ENCODE measurements around the gene BCDIN3D.
"Not testable (repeated sequence)": the region's sequence is repeated elsewhere in the genome, so short reads cannot be mapped to it uniquely, and the experiment has no call there.

The BCDIN3D gene

GRCh38 chr12:49875115-49875720 is 32.3 kb upstream of the BCDIN3D start:
- Histone ChIP-seq H3K4me1 (ENCODE audit: control extremely low read depth in 1 of 4, control insufficient read depth in 4 of 4, insufficient read depth in 4 of 4, low read length in 3 of 4) (peaks cover 0 to 4% (median 2%) of the 10 kb centered on the region in 4 experiments), H3K27me3 (replicated peaks in 2 of 5; ENCODE audit: control insufficient read depth in 4 of 5, insufficient read depth in 5 of 5, low read length in 4 of 5) (peaks cover 0 to 2% (median 0%) of the 10 kb centered on the region in 5 experiments), H3K9me3 (ENCODE audit: control extremely low read depth in 1 of 5, control insufficient read depth in 4 of 5, insufficient read depth in 2 of 5, low read depth in 1 of 5, low read length in 4 of 5) (no peaks in the 10 kb centered on the region), H3K36me3 (ENCODE audit: control insufficient read depth in 4 of 4, insufficient read depth in 4 of 4, low read length in 3 of 4) (no peaks in the 10 kb centered on the region), H3K4me3 (ENCODE audit: control insufficient read depth in 1 of 7, extremely low read depth in 1 of 7, insufficient read depth in 4 of 7, low read depth in 2 of 7, low read length in 6 of 7) (no peak overlapping the region), H3K27ac (ENCODE audit: insufficient read depth in 1 of 2, low read depth in 1 of 2, low read length in 2 of 2, poor library complexity in 1 of 2, severe bottlenecking in 2 of 2) (no peak overlapping the region)
- ChIA-PET CTCF (no interaction called here), POLR2A (no interaction called here)
- 96% methylated on average over 4 of the region's 9 CpGs for WGBS (ENCODE audit: insufficient coverage)
- DNase-seq = no peak

GRCh38 chr12:49874142-49874897 is 31.4 kb upstream of the BCDIN3D start:
- ChIA-PET POLR2A (no interaction called here), CTCF (interaction anchor here (1.3 to 1.8 kb wide), 2 partner anchors 12 to 165 kb away, joined by 4 read pairs; no protein-coding TSS in a partner anchor)
- Histone ChIP-seq H3K4me1 (ENCODE audit: control extremely low read depth in 1 of 4, control insufficient read depth in 4 of 4, insufficient read depth in 4 of 4, low read length in 3 of 4) (peaks cover 0 to 13% (median 10%) of the 10 kb centered on the region in 4 experiments), H3K36me3 (ENCODE audit: control insufficient read depth in 4 of 4, insufficient read depth in 4 of 4, low read length in 3 of 4) (no peaks in the 10 kb centered on the region), H3K27me3 (replicated peaks in 2 of 5; ENCODE audit: control insufficient read depth in 4 of 5, insufficient read depth in 5 of 5, low read length in 4 of 5) (peaks cover 0 to 2% (median 0%) of the 10 kb centered on the region in 5 experiments), H3K4me3 (ENCODE audit: control insufficient read depth in 1 of 7, extremely low read depth in 1 of 7, insufficient read depth in 4 of 7, low read depth in 2 of 7, low read length in 6 of 7) (no peak overlapping the region), H3K9me3 (ENCODE audit: control extremely low read depth in 1 of 5, control insufficient read depth in 4 of 5, insufficient read depth in 2 of 5, low read depth in 1 of 5, low read length in 4 of 5) (no peaks in the 10 kb centered on the region), H3K27ac (ENCODE audit: insufficient read depth in 1 of 2, low read depth in 1 of 2, low read length in 2 of 2, poor library complexity in 1 of 2, severe bottlenecking in 2 of 2) (no peak overlapping the region)
- WGBS (ENCODE audit: insufficient coverage) = 88% methylated on average over 8 of the region's 12 CpGs
- no peak for DNase-seq

DNA sequence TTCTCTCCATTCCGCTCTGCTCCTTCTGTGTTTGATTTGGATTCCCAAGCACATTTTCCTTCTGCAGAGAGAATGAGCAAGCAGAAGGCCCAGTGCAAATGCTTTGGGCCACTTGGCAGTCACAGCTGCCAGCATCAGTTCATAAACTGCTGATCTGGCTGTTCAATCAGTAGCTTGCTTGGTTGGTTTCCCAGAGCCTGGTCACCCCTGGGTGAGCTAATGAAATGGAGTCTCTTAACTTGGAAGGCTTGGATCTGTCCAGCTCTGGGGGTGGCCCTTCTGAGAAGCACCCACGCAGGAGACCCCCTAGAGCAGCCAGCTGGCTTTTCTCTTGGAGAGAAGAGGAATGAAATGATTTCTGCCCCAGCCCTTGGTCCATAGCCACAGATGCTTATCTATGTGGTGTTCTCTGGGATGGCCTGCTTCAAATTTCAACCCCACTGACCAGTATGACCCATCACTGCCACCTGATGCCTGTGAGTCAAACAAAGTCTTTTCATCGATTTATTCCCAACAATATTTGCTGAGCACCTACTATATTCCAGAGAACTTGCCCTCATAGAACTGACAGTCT is 30.5 kb upstream of the BCDIN3D start:
- POLR2A ChIA-PET = no interaction called here
- DNase-seq = no peak
- Histone ChIP-seq H3K9me3 (ENCODE audit: control extremely low read depth in 1 of 5, control insufficient read depth in 4 of 5, insufficient read depth in 2 of 5, low read depth in 1 of 5, low read length in 4 of 5) (no peaks in the 10 kb centered on the region), H3K36me3 (ENCODE audit: control insufficient read depth in 4 of 4, insufficient read depth in 4 of 4, low read length in 3 of 4) (no peaks in the 10 kb centered on the region), H3K4me3 (ENCODE audit: control insufficient read depth in 1 of 7, extremely low read depth in 1 of 7, insufficient read depth in 4 of 7, low read depth in 2 of 7, low read length in 6 of 7) (no peak overlapping the region), H3K27ac (ENCODE audit: insufficient read depth in 1 of 2, low read depth in 1 of 2, low read length in 2 of 2, poor library complexity in 1 of 2, severe bottlenecking in 2 of 2) (no peak overlapping the region), H3K27me3 (replicated peaks in 2 of 5; ENCODE audit: control insufficient read depth in 4 of 5, insufficient read depth in 5 of 5, low read length in 4 of 5) (peaks cover 0 to 2% (median 0%) of the 10 kb centered on the region in 5 experiments), H3K4me1 (ENCODE audit: control extremely low read depth in 1 of 4, control insufficient read depth in 4 of 4, insufficient read depth in 4 of 4, low read length in 3 of 4) (peaks cover 0 to 21% (median 18%) of the 10 kb centered on the region in 4 experiments)
- CTCF ChIA-PET = interaction anchor here (0.8 to 1.8 kb wide), 3 partner anchors 13 to 166 kb away, joined by 3 to 4 read pairs (median 4); no protein-coding TSS in a partner anchor
- WGBS (ENCODE audit: insufficient coverage) = 100% methylated on average over 1 of the region's 3 CpGs

- Histone ChIP-seq H3K27me3 (replicated peaks in 2 of 5; ENCODE audit: control insufficient read depth in 4 of 5, insufficient read depth in 5 of 5, low read length in 4 of 5) (peaks cover 0 to 5% (median 0%) of the 10 kb centered on the region in 5 experiments), H3K36me3 (ENCODE audit: control insufficient read depth in 4 of 4, insufficient read depth in 4 of 4, low read length in 3 of 4) (no peaks in the 10 kb centered on the region), H3K9me3 (ENCODE audit: control extremely low read depth in 1 of 5, control insufficient read depth in 4 of 5, insufficient read depth in 2 of 5, low read depth in 1 of 5, low read length in 4 of 5) (no peaks in the 10 kb centered on the region), H3K27ac (ENCODE audit: insufficient read depth in 1 of 2, low read depth in 1 of 2, low read length in 2 of 2, poor library complexity in 1 of 2, severe bottlenecking in 2 of 2) (no peak overlapping the region), H3K4me1 (ENCODE audit: control extremely low read depth in 1 of 4, control insufficient read depth in 4 of 4, insufficient read depth in 4 of 4, low read length in 3 of 4) (peaks cover 0 to 26% (median 19%) of the 10 kb centered on the region in 4 experiments), H3K4me3 (ENCODE audit: control insufficient read depth in 1 of 7, extremely low read depth in 1 of 7, insufficient read depth in 4 of 7, low read depth in 2 of 7, low read length in 6 of 7) (no peak overlapping the region)
- no peak for DNase-seq
- 100% methylated on average over 6 of the region's 6 CpGs for WGBS (ENCODE audit: insufficient coverage)
- ChIA-PET POLR2A (no interaction called here), CTCF (interaction anchor here (0.8 to 1.8 kb wide), 3 partner anchors 13 to 167 kb away, joined by 3 to 4 read pairs (median 4); no protein-coding TSS in a partner anchor)
These were observed 29.9 kb upstream of the BCDIN3D start for GRCh38 chr12:49872781-49873181.

DNA sequence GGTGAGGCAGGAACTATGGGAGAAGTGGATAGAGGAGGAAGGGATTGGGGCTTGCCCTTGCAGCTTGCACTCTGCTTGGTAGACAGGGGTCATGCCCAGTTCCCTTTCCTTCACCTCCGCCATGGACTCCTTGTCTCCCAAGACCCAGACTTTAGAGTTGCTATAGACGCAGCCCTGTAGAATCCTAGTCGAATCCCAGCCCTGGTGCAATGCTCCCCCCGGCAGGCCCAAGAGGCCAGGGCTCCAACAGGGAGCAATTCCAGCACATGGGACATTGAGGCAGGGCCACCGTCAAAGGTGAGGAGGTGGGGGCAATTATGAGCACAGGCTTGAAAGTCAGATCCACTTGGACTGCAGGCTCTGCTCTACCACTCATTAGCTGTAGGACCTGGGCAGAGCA is 29.5 kb upstream of the BCDIN3D start:
- Histone ChIP-seq H3K9me3 (ENCODE audit: control extremely low read depth in 1 of 5, control insufficient read depth in 4 of 5, insufficient read depth in 2 of 5, low read depth in 1 of 5, low read length in 4 of 5) (no peaks in the 10 kb centered on the region), H3K4me1 (ENCODE audit: control extremely low read depth in 1 of 4, control insufficient read depth in 4 of 4, insufficient read depth in 4 of 4, low read length in 3 of 4) (peaks cover 0 to 30% (median 19%) of the 10 kb centered on the region in 4 experiments), H3K36me3 (ENCODE audit: control insufficient read depth in 4 of 4, insufficient read depth in 4 of 4, low read length in 3 of 4) (no peaks in the 10 kb centered on the region), H3K4me3 (ENCODE audit: control insufficient read depth in 1 of 7, extremely low read depth in 1 of 7, insufficient read depth in 4 of 7, low read depth in 2 of 7, low read length in 6 of 7) (no peak overlapping the region), H3K27ac (ENCODE audit: insufficient read depth in 1 of 2, low read depth in 1 of 2, low read length in 2 of 2, poor library complexity in 1 of 2, severe bottlenecking in 2 of 2) (no peak overlapping the region), H3K27me3 (replicated peaks in 2 of 5; ENCODE audit: control insufficient read depth in 4 of 5, insufficient read depth in 5 of 5, low read length in 4 of 5) (peaks cover 0 to 5% (median 0%) of the 10 kb centered on the region in 5 experiments)
- POLR2A ChIA-PET = no interaction called here
- WGBS (ENCODE audit: insufficient coverage) = 98% methylated on average over 5 of the region's 5 CpGs
- CTCF ChIA-PET = interaction anchor here (1.0 kb wide), 1 partner anchor 167 kb away, joined by 3 read pairs; no protein-coding TSS in a partner anchor
- DNase-seq = no peak

- H3K36me3 ChIP-seq (ENCODE audit: control insufficient read depth in 4 of 4, insufficient read depth in 4 of 4, low read length in 3 of 4); POLR2A ChIA-PET; DNase-seq; H3K9me3 ChIP-seq (ENCODE audit: control extremely low read depth in 1 of 5, control insufficient read depth in 4 of 5, insufficient read depth in 2 of 5, low read depth in 1 of 5, low read length in 4 of 5); H3K4me3 ChIP-seq (ENCODE audit: control insufficient read depth in 1 of 7, extremely low read depth in 1 of 7, insufficient read depth in 4 of 7, low read depth in 2 of 7, low read length in 6 of 7); H3K27ac ChIP-seq (ENCODE audit: insufficient read depth in 1 of 2, low read depth in 1 of 2, low read length in 2 of 2, poor library complexity in 1 of 2, severe bottlenecking in 2 of 2); H3K27me3 ChIP-seq (replicated peaks in 2 of 5; ENCODE audit: control insufficient read depth in 4 of 5, insufficient read depth in 5 of 5, low read length in 4 of 5): not testable (repeated sequence)
- 95% methylated on average over 8 of the region's 8 CpGs for WGBS (ENCODE audit: insufficient coverage)
- CTCF ChIA-PET = interaction anchor here (1.0 kb wide), 1 partner anchor 168 kb away, joined by 3 read pairs; no protein-coding TSS in a partner anchor
- H3K4me1 ChIP-seq (ENCODE audit: control extremely low read depth in 1 of 4, control insufficient read depth in 4 of 4, insufficient read depth in 4 of 4, low read length in 3 of 4) = peaks cover 0 to 32% (median 19%) of the 10 kb centered on the region in 4 experiments
These were observed 28.9 kb upstream of the BCDIN3D start for GRCh38 chr12:49871811-49872251.

All from common myeloid progenitor, CD34-positive (primary cell).